Measurements from ENCODE around the gene GALK2. TPM values are rescaled to one million over a fixed set of nuclear protein-coding genes. Genes with fewer than 3 reads are reported as not detected.

GALK2 gene
- total RNA-seq, 4 donors from 2014 or later: 14.7 to 37.1 (median 24.0) TPM

GRCh38 chr15:49168016-49168415 lies 2.0 kb upstream of the GALK2 start:
- TF ChIP-seq CTCF (IDR thresholded peaks at IDR 0.05; ENCODE audit: low read depth): no peak

GRCh38 chr15:49171790-49172189 lies 1.7 kb downstream of the GALK2 start:
- TF ChIP-seq CTCF (IDR thresholded peaks at IDR 0.05; ENCODE audit: low read depth): no peak

- no peak for TF ChIP-seq CTCF (IDR thresholded peaks at IDR 0.05; ENCODE audit: low read depth)
These were observed 4.9 kb downstream of the GALK2 start for GRCh38 chr15:49174902-49175301.

- TF ChIP-seq CTCF (IDR thresholded peaks at IDR 0.05; ENCODE audit: low read depth): no peak
These were observed 8.4 kb downstream of the GALK2 start for GRCh38 chr15:49178497-49178896.

- no peak for TF ChIP-seq CTCF (IDR thresholded peaks at IDR 0.05; ENCODE audit: low read depth)
These were observed 9.6 kb downstream of the GALK2 start for GRCh38 chr15:49179433-49180190.

GRCh38 chr15:49182128-49182527 lies 12.1 kb downstream of the GALK2 start:
- TF ChIP-seq CTCF (IDR thresholded peaks at IDR 0.05; ENCODE audit: low read depth): no peak

- TF ChIP-seq CTCF (IDR thresholded peaks at IDR 0.05; ENCODE audit: low read depth): no peak
These were observed 15.4 kb downstream of the GALK2 start for GRCh38 chr15:49185473-49185872.

Data from subcutaneous adipose tissue (tissue), 4 donors.